Measurements from ENCODE around the gene PDE3A.
"Not testable (repeated sequence)": the region's sequence is repeated elsewhere in the genome, so short reads cannot be mapped to it uniquely, and the experiment has no call there.

The PDE3A gene

DNA sequence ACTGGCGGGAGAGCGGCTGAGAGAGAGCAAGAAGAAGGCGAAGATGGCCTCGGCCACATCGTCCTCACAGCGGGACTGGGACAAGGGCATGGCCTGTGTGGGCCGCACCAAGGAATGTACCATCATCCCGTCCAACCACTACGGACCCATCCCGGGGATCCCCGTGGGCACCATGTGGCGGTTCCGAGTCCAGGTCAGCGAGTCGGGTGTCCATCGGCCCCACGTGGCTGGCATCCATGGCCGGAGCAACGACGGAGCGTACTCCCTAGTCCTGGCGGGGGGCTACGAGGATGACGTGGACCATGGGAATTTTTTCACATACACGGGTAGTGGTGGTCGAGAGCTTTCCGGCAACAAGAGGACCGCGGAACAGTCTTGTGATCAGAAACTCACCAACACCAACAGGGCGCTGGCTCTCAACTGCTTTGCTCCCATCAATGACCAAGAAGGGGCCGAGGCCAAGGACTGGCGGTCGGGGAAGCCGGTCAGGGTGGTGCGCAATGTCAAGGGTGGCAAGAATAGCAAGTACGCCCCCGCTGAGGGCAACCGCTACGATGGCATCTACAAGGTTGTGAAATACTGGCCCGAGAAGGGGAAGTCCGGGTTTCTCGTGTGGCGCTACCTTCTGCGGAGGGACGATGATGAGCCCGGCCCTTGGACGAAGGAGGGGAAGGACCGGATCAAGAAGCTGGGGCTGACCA, 183.6 kb downstream of the PDE3A start:
- not testable (repeated sequence) for DNase-seq (ENCODE audit: low read depth)

GRCh38 chr12:20552586-20552985, 184.2 kb downstream of the PDE3A start:
- not testable (repeated sequence) for DNase-seq (ENCODE audit: low read depth)

DNA sequence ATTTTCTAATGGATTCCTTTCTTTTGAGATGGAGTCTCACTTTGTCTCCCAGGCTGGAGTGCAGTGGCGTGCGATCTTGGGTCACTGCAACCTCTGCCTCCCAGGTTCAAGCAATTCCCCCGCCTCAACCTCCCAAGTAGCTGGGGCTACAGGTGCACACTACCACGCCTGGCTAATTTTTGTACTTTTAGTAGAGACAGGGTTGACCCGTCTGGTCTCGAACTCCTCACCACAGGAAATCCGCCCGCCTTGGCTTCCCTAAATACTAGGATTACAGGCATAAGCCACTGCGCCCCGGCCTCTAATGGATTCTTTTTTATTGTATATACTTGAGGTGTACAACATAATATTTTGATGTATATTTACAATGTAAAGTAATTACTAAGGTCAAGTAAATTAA, 186.7 kb downstream of the PDE3A start:
- no peak for DNase-seq (ENCODE audit: low read depth)

GRCh38 chr12:20555771-20556170, 187.4 kb downstream of the PDE3A start:
- no peak for DNase-seq (ENCODE audit: low read depth)

GRCh38 chr12:20557096-20557495, 188.8 kb downstream of the PDE3A start:
- DNase-seq (ENCODE audit: low read depth) = no peak

DNA sequence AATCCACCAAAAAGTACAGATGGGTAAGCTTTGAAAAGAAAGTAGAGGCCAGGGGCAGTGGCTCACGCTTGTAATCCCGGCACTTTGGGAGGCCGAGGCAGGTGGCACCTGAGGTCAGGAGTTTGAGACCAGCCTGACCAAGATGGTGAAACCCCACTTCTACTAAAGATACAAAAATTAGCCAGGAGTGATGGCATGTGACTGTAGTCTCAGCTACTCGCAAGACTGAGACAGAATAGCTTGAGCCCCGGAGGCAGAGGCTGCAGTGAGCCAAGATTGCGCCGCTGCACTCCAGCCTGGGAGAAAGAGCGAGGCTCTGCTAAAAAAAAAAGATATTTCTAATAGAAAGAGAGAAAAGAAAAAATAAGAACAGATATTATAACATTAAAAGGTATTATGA, 192.6 kb downstream of the PDE3A start:
- no peak for DNase-seq (ENCODE audit: low read depth)

GRCh38 chr12:20561871-20562270, 193.5 kb downstream of the PDE3A start:
- DNase-seq (ENCODE audit: low read depth) = no peak

DNA sequence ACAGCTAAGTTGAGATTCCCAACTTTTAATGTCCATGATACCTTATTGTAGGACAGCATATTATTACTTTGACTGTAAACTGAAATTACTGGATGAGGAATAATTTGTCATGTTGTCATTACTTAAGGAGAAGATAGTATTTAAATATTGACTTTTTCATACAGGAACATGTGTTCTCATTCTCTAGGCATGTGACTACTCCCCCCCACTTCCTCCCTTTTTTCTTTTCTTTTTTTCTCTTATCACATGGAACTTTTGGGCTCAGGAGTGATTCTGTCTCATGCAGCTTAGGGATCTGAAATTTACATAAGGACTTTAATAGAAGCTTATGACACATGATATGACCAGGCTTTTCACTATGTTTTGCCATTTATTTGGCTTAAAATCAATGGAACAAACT, 199.1 kb downstream of the PDE3A start:
- no peak for DNase-seq (ENCODE audit: low read depth)

- no peak for DNase-seq (ENCODE audit: low read depth)
Measured at GRCh38 chr12:20572451-20572850, 204.1 kb downstream of the PDE3A start.

- no peak for DNase-seq (ENCODE audit: low read depth)
Measured at GRCh38 chr12:20576528-20576927, 208.2 kb downstream of the PDE3A start.

DNA sequence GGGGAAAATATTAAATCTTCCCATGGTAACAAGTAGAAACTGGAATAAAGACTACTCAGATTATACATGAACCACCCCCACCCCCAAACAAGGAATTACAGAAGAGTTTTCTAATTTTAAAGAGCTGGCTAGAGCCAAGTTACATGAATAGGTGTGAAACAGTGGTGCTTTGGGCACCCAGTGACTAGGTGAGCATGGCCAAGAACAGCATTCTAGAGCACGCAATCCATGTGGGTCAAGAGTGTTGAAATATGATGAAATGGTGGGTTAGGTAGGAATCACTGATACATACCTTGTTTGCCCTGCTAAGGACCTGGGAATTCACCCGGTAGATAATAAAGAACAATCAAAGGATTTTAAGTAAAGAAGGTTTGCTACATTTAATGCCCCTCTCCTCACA, 208.7 kb downstream of the PDE3A start:
- DNase-seq (ENCODE audit: low read depth) = no peak

DNA sequence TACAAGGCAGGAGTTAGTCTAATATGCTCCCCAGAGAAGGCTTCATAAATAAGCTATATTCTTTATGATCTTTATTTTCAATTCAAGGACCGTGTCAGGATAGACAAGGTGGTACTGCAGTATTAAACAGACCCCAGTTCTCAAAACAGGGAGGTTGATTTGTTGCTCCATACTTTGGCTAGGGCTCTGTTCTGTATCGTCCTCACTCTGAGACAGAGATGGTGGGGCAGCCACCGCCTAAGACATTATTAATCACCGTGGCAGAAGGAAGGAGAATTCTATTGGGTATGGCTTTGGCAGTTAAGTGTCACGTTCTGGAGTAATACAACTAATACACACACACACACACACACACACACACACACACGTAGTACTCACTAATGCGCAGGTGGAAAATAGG, 209.8 kb downstream of the PDE3A start:
- no peak for DNase-seq (ENCODE audit: low read depth)

- no peak for DNase-seq (ENCODE audit: low read depth)
Measured at GRCh38 chr12:20585055-20585625, 216.8 kb downstream of the PDE3A start.

DNA sequence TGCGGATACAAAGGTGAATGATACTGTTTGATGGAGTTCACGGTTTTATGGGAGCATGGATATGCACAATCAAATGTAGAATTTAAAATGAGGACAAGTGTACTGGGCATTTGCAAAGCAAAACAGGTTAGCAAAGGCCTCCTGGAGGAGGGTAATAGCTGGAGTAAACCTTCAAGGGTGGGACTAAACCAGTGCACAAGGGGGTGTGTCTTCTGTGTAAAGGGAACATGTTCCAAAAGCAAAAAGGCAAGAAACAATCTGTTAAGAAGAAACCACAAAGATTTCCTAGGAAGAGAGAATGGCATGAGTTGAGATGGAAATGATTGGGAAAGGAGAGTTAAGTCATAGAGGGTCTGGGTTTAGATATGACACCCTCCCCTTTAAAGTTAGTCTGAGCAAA, 217.6 kb downstream of the PDE3A start:
- no peak for DNase-seq (ENCODE audit: low read depth)

DNA sequence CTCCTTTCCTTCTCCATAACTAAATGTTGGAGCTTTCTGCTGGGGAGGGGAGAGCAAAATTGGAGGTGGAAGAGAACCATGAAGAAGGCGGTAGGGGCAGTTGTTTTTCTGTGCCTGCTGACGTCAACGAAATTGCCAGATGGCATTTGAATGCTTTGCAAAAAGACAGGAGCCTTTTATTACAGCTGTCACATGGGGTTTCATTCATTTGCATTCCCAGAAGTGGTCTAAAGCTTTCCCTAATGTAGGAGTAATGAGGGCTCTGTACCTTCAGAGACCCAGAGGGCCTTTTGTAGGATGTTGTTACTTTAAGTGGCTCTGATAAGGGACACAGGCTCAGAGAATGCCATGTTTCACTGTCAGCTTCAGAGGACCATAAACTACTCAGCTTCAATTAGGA, 219.7 kb downstream of the PDE3A start:
- no peak for DNase-seq (ENCODE audit: low read depth)

DNA sequence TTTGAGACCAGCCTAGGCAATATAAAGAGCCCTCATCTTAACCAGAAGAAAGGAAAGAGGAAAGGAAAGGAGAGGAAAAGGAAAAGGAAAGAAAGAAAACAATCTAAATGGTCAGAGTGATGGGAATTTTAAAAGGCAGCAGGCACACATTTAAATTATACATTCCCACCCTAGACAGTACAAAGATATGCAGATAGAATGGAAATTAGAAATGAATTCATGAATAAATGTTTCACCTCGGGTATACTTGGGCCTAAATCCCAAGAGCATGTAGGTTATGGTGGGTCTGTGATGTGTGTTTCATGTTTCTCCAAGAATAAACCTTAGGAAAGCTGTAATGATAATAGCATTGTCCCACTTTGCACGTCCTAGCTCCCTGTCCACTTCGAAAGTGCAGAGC, 222.2 kb downstream of the PDE3A start:
- DNase-seq (ENCODE audit: low read depth) = no peak

DNA sequence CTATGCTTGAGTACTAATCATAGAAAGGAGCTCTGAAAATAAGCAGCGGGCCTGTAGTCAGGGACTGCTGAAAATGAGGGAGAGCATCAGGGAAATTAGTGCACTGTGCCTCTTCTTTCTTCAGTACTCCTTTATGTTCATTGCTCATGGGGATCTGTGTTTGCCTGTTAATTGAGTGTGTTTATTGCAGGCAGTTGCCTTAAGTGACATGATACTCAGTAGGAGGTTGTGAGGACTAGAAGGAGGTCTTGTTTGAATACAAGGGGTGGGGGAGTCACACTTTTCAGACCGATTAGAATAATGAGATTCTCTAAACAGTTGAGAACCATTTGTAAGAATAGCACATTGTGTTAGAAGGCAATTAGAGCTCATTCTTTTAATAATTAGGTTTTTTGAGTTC, 224.2 kb downstream of the PDE3A start:
- no peak for DNase-seq (ENCODE audit: low read depth)

DNA sequence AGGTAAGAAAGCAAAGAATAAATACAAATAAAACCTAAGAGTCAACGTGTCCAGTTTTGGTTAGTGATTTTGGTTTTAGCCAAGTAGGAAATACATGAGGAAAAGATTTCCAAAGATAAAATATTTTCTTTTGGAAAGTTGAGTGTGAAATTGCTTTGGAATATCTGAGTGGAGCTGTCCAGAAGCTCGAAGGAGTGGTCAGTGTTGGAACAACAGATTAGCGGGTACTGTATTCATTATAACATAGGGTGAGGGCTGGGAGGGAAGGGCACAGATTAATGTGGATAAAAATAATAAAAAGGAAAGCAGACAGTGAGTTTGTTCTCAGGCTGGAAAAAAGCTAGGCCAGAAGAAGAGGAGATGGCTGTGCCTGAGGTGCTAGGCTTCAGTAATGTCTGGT, 225.3 kb downstream of the PDE3A start:
- no peak for DNase-seq (ENCODE audit: low read depth)

GRCh38 chr12:20596061-20596460, 227.7 kb downstream of the PDE3A start:
- DNase-seq (ENCODE audit: low read depth) = no peak

DNA sequence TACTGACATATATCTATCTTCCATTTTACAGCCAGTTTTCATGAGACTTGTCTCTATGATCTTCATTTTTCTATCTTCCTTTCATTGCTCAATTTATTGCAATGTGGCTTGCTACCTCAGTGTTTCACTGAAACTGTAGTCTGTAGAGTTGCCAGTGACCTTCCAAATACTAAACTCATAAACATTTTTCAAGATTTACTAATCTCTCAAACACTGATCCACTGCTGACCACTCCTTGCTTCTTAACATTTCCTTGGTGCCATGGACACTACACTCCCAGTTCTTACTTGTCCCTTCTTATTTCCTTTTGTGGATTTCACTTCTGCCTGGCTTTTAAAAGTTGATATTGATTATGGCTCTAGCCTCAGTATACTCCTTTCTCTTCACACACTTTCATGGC, 231.4 kb downstream of the PDE3A start:
- DNase-seq (ENCODE audit: low read depth) = no peak

- peak; percentile 31 for DNase-seq (ENCODE audit: low read depth)
Measured at GRCh38 chr12:20601668-20602280, 233.4 kb downstream of the PDE3A start.

- DNase-seq (ENCODE audit: low read depth) = peak; percentile 55
Measured at GRCh38 chr12:20602641-20603391, 234.5 kb downstream of the PDE3A start.

All from non-pigmented ciliary epithelial cell (primary cell).